ENCODE measurements around the gene PAPSS1. TPM values are rescaled to one million over a fixed set of nuclear protein-coding genes. Genes with fewer than 3 reads are reported as not detected.

Gene PAPSS1
- total RNA-seq, 1 donor from 2014 or later, result 60.3 TPM

DNA sequence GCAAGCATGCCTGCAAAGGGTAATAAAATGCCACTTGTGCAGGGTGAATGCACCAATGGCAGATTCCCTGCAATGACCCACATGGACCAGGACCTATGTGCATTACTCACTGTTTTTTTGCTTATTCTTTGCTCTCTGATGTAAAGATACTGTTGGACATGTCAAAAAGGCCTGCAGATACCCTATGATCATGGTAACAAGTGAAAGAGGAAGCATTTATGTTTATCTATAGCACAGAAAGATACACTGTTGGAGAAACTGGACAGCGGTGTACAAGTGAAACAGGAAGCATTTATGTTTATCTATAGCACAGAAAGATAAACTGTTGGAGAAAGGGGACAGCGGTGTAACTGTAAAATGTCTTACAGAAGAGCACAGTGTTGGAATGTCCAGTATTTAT is 127.5 kb downstream of the PAPSS1 start:
- TF ChIP-seq, protein P1, sequence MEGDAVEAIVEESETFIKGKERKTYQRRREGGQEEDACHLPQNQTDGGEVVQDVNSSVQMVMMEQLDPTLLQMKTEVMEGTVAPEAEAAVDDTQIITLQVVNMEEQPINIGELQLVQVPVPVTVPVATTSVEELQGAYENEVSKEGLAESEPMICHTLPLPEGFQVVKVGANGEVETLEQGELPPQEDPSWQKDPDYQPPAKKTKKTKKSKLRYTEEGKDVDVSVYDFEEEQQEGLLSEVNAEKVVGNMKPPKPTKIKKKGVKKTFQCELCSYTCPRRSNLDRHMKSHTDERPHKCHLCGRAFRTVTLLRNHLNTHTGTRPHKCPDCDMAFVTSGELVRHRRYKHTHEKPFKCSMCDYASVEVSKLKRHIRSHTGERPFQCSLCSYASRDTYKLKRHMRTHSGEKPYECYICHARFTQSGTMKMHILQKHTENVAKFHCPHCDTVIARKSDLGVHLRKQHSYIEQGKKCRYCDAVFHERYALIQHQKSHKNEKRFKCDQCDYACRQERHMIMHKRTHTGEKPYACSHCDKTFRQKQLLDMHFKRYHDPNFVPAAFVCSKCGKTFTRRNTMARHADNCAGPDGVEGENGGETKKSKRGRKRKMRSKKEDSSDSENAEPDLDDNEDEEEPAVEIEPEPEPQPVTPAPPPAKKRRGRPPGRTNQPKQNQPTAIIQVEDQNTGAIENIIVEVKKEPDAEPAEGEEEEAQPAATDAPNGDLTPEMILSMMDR (IDR thresholded peaks at IDR 0.05; ENCODE audit: insufficient read depth, low read length, poor library complexity, severe bottlenecking), result no peak
- H3K36me3 ChIP-seq (ENCODE audit: control insufficient read depth, insufficient read depth, low read length), result no peaks in the 10 kb centered on the region
- H3K4me3 ChIP-seq (ENCODE audit: low read depth, low read length), result no peak overlapping the region
- DNase-seq (ENCODE audit: low read depth), result no peak
- no peaks in the 10 kb centered on the region for H3K27me3 ChIP-seq (ENCODE audit: control insufficient read depth, insufficient read depth, low read length)

DNA sequence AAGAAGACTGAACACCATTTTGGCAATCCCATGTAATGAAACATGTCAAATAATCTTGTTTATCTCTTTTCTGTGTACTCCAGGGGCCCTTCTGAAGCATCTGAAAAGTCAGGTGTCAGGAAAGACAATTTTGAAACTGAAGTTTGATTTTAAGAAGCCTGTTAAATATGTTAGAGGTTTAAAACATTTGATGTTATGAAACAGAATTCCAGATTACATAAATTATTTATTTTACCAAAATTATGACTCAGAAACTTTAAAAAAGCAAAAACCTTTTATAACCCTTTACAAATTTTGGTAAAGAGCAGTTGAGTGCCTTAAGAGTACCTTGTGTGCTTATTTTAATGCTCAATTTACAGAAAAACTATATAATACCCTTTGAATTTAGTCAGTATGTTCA is 130.8 kb downstream of the PAPSS1 start:
- no peaks in the 10 kb centered on the region for H3K36me3 ChIP-seq (ENCODE audit: control insufficient read depth, insufficient read depth, low read length)
- H3K27me3 ChIP-seq (ENCODE audit: control insufficient read depth, insufficient read depth, low read length), result no peaks in the 10 kb centered on the region
- no peak overlapping the region for H3K4me3 ChIP-seq (ENCODE audit: low read depth, low read length)
- TF ChIP-seq, protein P1 (IDR thresholded peaks at IDR 0.05; ENCODE audit: insufficient read depth, low read length, poor library complexity, severe bottlenecking), result no peak
- no peak for DNase-seq (ENCODE audit: low read depth)

- TF ChIP-seq, protein P1 (IDR thresholded peaks at IDR 0.05; ENCODE audit: insufficient read depth, low read length, poor library complexity, severe bottlenecking), result no peak
- no peak for DNase-seq (ENCODE audit: low read depth)
Measured at GRCh38 chr4:107586371-107586770, 133.7 kb downstream of the PAPSS1 start.

GRCh38 chr4:107579099-107579498 is 140.9 kb downstream of the PAPSS1 start:
- no peaks in the 10 kb centered on the region for H3K36me3 ChIP-seq (ENCODE audit: control insufficient read depth, insufficient read depth, low read length)
- DNase-seq (ENCODE audit: low read depth), result no peak
- no peak overlapping the region for H3K4me3 ChIP-seq (ENCODE audit: low read depth, low read length)
- H3K27me3 ChIP-seq (ENCODE audit: control insufficient read depth, insufficient read depth, low read length), result no peaks in the 10 kb centered on the region
- TF ChIP-seq, protein P1 (IDR thresholded peaks at IDR 0.05; ENCODE audit: insufficient read depth, low read length, poor library complexity, severe bottlenecking), result no peak

More at GRCh38 chr4:107586371-107586770, 133.7 kb downstream of the PAPSS1 start:
- no peaks in the 10 kb centered on the region for H3K27me3 ChIP-seq (ENCODE audit: control insufficient read depth, insufficient read depth, low read length)
- H3K36me3 ChIP-seq (ENCODE audit: control insufficient read depth, insufficient read depth, low read length), result no peaks in the 10 kb centered on the region
- no peak overlapping the region for H3K4me3 ChIP-seq (ENCODE audit: low read depth, low read length)

GRCh38 chr4:107578321-107578720 is 141.7 kb downstream of the PAPSS1 start:
- no peaks in the 10 kb centered on the region for H3K36me3 ChIP-seq (ENCODE audit: control insufficient read depth, insufficient read depth, low read length)
- DNase-seq (ENCODE audit: low read depth), result no peak
- TF ChIP-seq, protein P1 (IDR thresholded peaks at IDR 0.05; ENCODE audit: insufficient read depth, low read length, poor library complexity, severe bottlenecking), result no peak
- H3K4me3 ChIP-seq (ENCODE audit: low read depth, low read length), result no peak overlapping the region
- no peaks in the 10 kb centered on the region for H3K27me3 ChIP-seq (ENCODE audit: control insufficient read depth, insufficient read depth, low read length)

DNA sequence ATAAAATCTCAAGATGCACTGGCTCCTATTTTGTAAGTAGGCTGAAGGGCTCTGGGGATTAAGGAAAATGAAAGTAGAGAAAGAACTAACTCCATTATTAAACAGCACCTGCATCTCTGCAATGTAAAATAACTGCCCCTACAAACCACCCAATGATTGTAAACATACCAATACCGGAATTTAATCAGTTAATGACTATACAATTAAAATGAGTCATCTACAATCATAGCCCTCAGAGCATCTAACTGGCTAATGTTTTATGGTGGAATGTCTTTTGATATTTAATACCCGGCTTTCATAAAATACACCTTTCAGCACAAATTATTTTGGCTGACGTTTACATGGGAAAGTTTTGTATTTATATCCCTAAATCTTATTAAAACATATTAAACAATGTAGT is 142.3 kb downstream of the PAPSS1 start:
- Histone ChIP-seq H3K36me3 (ENCODE audit: control insufficient read depth, insufficient read depth, low read length) (no peaks in the 10 kb centered on the region), H3K27me3 (ENCODE audit: control insufficient read depth, insufficient read depth, low read length) (no peaks in the 10 kb centered on the region), H3K4me3 (ENCODE audit: low read depth, low read length) (no peak overlapping the region)
- no peak for DNase-seq (ENCODE audit: low read depth)
- TF ChIP-seq, protein P1 (IDR thresholded peaks at IDR 0.05; ENCODE audit: insufficient read depth, low read length, poor library complexity, severe bottlenecking), result no peak
